HG02678 (cell line): ENCODE data around the gene TNFSF13B.
"Not testable (repeated sequence)": the region's sequence is repeated elsewhere in the genome, so short reads cannot be mapped to it uniquely, and the experiment has no call there.

Experiments
- ATAC-seq: cut with Tn5 transposase; IDR thresholded peaks from one replicate; pipeline ENCODE4 v1.9.1; 2021; ENCODE audit warnings: mild to moderate bottlenecking, moderate library complexity; ENCODE audit not compliant: unreplicated experiment

TNFSF13B gene

DNA sequence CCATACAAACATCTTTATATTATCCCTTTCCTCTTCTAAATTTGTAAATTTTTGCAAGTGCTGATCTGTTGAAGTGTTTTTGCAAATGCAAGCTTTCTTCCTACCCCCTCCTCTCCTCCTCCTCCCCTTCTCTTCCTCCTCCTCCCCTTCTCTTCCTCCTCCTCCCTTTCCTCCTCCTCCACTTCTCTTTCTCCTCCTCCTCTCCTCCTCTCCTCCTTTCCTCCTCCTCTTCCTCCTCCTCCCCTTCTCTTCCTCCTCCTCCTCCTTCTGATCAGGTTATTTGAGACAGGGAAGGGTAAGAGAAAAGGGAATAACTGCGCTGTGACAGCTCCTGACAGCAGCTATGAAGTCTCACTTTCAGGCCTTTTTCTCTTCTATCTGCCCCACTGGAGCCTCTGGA lies 8.9 kb downstream of the TNFSF13B start:
- ATAC-seq = no peak

DNA sequence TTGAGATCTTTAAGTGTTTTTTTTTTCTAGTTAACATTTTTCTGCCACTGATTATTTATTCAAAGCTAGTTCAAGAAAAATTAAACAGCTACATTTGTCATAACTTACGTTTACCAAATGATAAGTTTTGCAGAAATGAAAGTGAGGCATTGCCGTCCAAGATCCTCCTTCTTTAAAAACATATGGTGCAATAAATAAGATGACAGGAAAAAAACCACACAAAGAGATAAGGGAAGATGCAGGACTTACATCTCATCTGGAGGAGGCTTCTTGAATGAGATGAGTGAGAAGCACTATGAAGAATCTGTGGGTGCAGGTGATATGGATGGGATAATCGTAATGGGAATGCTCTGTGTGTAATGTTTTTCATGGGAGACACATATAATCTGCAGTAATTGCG lies 12.4 kb downstream of the TNFSF13B start:
- no peak for ATAC-seq

DNA sequence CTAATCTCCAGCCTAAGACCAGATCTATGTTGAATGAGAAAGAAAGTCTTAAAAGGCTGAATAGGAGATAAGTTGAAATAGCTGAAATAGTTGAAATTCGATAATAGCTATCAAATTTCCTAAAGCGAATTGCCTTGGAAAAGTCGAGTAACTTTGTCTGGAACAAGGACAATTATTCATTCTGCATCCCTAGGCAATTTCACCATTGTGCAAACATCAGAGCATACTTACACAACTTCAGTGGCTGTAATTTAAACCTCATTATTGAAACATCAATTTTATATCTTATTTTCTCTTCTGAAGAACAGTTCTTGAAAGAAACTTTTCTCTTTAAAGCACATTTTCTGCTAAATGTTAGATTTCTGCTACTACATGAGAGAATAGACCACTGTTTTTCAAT lies 13.6 kb downstream of the TNFSF13B start:
- ATAC-seq = no peak

DNA sequence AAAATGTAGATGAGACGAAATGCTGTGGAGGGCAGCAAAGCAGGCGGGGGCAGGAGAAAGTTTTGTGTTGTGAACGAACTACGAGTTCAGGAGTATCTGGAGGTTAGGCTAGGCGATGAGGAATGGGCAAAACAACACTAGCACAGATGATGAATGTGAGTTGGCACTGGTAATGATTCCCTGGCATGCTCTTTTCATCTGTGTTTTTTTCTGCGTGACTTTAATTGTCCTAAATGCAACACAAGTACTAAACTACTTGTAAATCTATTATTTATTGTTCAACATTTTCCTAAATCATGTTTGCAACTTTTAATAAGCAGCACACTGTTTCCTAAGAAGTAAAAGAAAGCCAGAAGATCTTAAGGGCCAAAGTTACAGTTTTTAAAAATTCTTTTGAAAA lies 19.2 kb downstream of the TNFSF13B start:
- ATAC-seq = no peak

DNA sequence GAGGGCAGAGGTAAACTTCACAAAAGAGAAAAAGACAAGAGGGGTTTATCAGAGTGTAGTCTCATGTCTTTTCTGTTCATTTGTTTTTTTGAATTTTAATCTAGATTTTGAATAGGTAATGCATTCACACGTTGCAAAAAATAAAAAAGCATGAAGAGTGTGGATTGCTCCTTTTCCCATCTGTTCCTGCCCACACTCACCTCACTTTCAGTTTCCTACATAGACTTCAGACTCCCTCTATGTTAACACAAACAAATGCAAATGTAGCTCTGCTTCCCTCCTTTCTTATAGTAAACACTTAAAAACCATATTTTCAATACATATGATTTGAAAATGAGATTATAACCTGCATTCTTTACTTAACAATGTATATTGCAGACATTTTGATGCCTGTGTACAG lies 20.3 kb downstream of the TNFSF13B start:
- no peak for ATAC-seq

DNA sequence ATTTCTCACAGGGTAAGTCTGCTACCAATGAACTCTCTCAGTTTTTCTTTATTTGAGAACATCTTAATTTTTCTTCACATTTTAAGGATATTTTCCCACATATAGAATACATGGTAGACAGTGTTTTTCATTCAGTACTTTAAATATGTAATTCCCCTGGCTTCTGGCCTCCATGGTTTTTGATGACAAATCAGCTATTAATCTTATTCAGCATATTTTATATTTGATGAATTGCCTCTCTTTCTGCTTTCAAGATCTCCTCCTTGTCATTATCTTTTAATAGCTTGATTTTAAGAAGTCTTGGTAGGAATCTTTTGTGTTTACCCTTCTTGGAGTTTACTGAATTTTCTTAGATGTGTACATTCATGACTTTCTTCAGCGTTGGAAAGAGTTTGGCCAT lies 27.6 kb downstream of the TNFSF13B start:
- ATAC-seq = no peak

DNA sequence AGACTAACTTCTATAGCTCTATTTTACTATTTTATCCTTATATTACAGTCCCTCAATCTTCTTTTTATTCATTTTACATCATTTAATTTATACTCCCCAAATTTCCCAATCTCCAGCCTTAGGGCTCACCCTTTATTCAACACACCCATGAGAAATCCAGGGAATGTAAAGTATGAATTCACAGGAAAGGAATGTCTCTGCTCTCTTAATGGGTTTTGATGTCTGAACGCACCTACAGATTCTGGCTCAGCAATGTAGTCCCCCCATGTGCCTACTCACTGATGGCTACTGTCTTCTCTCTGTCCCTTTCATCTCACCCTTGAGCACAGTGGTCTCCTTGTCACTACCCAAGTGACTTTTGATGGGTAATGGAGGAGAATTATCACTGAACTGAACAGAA lies 32.8 kb downstream of the TNFSF13B start:
- ATAC-seq = no peak

DNA sequence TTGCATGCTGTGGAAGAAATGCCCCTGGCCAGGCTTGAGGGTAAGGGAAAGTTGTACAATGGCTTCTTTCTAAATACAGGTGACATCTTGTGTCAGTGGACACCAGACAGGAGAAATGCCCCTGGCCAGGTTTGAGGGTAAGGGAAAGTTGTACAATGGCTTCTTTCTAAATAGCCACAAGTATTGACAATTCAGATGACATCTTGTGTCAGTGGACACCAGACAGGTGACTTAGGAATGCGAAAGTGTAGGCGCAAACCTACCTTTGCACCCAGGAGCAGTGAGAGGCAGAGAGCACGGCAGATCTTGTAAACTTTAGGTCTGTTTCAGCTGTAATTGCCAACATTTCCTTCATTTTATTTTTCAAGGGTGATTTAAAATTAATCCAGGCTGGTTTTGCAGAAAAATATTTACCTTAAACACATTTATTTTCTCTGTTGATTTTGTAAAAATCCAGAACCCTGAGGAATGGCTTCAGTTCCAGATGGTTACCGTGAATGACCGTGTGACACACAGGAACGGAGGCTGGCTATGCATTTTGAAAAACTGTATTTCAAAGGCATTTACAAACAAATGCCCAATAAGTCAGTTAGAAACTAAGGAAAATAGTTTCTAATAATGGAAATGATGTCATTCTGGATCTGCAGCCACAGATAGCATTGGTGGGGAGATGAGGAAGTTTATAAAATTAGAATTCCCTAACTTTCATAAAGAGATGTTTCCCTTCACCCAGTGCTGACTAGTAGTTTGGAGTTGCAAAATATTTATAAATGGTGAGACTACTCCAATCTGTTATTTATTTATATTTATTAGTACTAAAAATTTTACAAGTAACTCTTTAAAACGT lies 34.9 kb downstream of the TNFSF13B start:
- no peak for ATAC-seq

DNA sequence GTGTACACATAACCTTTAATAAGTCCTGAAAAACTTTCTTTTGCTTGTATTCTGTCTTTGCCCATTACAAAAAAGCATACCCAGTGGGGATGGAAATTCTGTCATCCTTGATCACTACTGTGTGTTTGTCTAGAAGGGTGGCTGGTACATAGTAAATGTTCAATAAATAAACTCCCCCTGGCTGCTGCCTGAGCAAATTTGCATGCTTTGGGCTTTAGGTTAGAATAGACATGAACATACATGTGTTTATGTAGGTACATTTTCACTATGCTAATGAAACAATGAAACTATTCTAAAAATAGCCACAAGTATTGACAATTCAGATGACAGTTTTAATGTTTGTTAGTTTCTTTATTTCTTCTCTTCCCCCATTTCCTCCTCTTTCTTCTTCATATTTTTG lies 36.1 kb downstream of the TNFSF13B start:
- ATAC-seq = peak; percentile 65

DNA sequence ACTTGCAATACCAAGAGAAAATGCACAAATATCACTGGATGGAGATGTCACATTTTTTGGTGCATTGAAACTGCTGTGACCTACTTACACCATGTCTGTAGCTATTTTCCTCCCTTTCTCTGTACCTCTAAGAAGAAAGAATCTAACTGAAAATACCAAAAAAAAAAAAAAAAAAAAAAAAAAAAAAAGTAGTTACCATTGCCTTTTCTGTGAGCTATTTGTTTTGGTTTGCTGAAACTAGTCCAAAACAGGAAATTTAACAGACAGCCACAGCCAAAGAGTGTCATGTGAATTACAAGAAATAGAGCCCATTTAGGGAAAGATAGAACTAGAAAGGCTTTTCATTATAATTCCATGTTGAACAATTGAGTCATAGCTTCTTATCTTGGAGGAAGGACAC lies 37.3 kb downstream of the TNFSF13B start:
- ATAC-seq = no peak

DNA sequence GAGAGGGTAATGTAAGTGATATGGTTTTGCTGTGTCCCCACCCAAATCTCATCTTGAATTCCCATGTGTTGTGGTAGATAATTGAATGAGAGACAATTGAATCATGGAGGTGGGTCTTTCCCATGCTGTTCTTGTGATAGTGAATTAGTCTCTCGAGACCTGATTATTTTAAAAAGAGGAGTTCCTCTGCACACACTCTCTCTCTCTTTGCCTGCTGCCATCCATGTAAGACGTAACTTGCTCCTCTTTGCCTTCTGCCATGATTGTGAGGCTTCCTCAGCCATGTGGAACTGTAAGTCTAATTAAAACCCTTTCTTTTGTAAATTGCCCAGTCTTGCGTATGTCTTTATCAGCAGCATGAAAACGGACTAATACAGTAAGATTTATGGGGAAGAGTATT lies 42.1 kb downstream of the TNFSF13B start:
- ATAC-seq = not testable (repeated sequence)

DNA sequence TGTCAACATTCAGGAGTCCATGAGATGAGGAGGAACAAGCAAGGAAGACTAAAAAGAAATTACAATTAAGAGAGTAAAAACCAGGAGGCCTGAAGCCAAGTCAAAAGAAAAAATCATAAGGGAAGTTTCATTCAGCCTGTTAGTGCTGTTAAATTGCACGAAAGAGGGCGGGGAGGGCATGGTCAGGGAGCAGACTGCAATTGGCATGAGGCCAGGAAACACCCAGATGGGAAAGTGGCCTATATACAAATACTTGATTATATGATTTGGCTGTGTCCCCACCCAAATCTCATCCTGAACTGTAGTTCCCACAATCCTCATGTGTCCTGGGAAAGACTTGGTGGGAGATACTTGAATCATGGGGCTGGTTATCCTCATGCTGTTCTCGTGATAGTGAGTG lies 43.9 kb downstream of the TNFSF13B start:
- no peak for ATAC-seq

DNA sequence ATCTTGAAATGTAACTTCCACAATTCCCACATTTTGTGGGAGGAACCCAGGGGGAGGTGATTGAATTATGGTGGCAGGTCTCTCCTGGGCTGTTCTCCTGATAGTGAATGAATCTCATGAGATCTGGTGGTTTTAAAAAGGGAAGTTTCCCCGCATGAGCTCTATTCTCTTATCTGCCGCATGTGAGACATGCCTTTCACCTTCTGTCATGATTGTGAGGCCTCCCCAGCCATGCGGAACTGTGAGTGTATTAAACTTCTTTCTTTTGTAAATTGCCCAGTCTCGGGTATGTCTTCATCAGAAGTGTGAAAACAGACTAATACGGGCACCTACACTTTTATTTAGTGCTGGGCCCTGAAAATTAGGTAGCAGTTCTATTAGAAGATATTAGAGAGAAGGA lies 45.8 kb downstream of the TNFSF13B start:
- peak; percentile 54 for ATAC-seq

DNA sequence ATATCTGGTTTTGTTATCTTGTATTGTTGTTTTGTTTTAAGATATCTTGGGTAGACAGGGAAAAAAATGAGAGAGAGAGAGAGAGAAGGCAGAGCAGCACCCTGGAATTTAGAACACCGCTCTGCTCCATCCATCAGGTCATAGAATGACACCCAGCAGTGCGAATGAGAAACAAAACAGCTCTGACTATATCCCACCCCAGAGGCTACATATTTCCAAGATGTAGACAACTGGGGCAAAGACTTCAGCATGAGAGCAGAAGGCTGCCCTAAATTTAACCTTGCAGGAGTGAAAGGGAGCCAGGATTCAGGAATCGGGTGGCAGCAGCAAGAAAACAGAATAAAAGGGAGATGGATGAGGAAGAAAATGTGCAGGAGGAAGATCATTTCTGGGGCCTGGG lies 46.5 kb downstream of the TNFSF13B start:
- peak; percentile 5 for ATAC-seq

DNA sequence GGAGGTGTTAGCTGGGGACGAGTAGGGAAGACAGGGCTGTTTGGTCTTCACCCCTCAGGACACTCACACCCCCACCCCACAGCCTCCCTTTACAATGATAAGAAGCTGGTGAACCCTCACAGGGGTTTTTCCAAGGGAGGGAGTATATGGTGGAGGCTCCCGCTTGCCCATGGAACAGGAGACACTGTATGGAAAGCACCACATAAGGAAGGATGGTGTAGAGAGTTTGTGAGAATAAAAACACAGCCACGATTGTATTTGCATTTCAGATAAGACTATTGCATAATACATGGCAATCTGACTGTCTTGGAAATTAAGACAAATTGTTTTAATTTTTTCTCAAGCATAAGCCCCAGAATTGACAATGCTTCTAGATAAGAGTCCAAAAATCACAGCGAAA lies 46.9 kb downstream of the TNFSF13B start:
- ATAC-seq = no peak

DNA sequence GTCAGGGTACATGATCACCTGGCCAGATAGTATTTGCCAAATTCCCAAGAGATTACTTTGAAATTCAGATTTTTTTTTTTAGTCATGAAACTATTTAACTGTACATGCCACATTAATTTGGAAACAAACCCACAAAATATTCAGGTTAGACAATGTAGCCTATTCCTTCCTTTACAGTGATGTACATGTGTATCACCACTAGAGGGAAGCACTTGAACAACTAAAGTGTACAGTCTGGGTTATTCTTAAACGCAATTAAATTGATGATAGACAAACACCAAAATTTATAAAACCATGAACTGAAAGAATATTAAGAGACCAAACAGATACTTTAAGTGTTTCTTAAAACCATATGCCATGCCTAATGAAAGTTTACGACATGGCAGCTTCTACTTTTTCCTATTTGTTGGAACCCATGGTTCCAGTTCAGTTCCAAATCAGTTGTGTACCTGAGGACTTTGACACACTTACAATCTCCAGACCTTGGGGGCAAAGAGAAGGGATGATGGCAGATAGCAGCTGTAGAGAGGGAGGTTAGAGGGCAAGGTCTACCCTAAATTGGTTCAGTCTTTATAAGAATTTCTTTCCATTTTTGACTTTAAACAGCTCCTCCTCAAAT lies 52.8 kb downstream of the TNFSF13B start:
- ATAC-seq = peak; percentile 84

DNA sequence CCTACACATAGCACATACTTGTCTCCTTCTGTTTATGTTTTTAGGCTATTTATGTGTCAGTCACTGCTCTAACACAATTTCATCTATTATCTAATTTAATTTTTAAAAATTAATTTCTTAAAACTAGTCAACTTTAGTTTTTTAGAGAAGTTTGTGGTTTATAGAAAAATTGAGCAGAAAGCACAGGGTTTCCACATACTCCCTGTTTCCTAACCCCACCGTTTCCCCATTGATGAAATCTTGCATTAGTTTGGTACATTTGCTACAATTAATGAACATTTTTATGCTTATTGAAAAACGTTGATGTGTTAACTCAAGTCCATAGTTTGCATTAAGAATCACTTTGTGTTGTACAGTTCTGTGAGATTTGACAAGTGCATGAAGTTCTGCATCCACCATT lies 53.5 kb downstream of the TNFSF13B start:
- no peak for ATAC-seq

DNA sequence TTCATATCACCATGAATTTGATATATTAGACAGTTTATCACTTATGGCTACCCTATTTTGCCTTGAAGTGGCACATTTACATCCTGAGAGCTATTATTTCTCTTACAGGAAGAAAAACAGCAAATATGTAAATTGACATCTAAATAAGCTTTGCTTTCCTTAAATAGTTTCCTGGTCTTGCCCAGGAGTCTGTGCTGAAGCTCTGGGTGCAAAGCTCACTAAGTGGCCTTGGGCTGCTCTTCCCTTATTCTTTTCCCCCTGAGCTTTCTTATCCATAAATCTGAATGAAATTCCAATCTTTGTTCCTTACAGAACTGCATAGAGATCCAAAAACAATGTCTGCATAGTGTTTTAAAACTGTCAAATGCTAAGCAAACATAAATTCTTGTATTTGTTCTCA lies 56.3 kb downstream of the TNFSF13B start:
- ATAC-seq = no peak

DNA sequence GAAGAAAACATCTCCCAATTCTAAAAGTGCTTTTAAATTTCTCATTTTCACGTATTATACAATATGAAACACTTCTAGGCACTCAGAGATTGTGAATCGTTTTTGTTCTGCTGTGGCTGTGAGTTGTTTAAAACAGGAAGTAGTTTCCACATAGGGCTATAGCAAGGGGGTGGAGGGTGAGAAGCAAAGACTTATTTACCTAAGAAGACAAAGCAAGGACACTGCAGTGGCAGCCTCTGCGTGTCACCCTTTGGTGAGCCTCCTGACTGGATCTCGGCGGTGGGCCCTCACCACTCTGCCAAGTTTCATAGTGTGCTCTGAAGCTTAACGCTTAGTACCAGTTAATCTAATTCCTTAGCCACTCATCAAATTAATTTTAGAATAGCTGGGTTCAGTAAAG lies 56.8 kb downstream of the TNFSF13B start:
- ATAC-seq = peak; percentile 65

DNA sequence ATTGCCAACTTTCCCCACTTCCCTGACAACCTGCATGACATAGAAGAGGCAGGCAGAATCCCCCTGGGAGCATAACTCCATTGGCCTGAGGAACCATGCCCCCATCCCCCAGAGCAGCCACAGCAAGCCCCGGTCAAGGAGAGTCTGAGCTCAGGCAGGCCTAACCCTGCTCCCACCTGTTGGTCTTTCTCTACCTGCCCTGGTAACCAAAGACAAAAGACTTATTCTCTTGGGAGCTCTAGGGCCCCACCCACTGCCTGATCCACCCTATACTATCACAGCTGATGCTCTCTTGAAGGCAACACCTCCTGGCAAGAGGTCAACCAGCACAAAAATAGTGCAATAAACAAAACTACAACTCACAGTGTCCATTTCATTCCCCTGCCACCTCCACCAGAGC lies 59.3 kb downstream of the TNFSF13B start:
- ATAC-seq = no peak

DNA sequence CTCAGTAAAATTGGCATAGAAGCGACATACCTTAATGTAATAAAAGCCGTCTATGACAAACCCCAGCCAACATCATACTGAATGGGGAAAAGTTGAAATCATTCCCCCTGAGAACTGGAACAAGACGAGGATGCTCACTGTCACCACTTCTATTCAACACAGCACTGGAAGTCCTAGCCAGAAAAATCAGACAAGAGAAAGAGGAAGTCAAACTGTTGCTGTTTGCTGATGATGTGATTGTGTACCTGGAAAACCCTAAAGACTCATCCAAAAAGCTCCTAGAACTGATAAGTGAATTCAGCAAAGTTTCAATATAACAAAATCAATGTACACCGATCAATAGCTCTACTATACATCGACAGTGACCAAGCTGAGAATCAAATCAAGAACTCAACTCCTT lies 63.3 kb downstream of the TNFSF13B start:
- no peak for ATAC-seq

DNA sequence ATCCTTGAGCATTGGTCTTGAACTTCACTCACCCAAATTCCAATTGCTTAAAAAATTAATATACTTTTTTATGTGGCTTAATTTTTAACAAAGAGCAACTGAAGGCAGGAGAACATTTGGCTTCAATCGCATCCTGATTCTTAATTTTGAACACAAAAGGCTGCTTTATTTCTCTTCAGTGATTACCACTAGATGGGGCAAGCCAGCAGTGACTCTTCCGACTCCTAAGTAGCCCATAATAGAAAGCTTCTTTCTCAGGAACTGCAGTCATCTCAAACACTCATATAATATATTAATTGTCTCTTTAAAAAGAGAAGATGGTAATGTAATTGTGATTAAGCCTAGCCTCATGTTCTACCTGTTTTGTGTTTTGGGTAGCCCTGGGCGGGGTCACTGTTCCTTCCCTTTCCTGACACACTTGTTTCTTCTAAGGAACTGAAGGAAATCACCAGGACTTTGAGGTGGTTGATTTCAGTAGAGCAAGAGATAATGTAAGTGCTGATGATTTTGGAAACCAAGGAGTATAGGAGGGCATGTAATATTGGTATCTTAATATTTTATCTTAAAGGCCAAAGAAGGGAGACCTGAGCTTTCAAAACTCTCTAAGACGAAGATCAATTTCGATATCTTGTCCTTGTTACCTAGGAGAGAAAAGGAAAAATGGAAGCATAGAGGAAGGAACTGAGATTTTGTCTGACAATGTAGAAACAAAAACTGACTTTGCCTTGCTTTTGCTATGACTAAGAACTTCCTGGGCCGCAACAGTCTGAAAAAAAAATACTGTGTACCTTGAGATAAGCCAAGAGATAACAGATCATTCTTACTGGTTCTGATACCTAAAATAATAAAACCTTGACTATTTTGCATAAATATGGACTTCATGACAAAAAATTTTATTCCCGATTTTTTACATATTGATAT lies 73.1 kb downstream of the TNFSF13B start:
- peak; percentile 54 for ATAC-seq
